Middle frontal gyrus (tissue), 1 donor: ENCODE results near the gene SLC7A7.
A peak's percentile ranks its signal among the peaks of the same experiment; 100 is the strongest.
"Not testable (repeated sequence)": the region's sequence is repeated elsewhere in the genome, so short reads cannot be mapped to it uniquely, and the experiment has no call there.

Source experiments
- DNase-seq: peaks from one replicate; pipeline ENCODE4 v3.0.0-alpha.2; 2015; ENCODE audit warnings: low spot score; ENCODE audit errors: extremely low spot score

Gene SLC7A7

DNA sequence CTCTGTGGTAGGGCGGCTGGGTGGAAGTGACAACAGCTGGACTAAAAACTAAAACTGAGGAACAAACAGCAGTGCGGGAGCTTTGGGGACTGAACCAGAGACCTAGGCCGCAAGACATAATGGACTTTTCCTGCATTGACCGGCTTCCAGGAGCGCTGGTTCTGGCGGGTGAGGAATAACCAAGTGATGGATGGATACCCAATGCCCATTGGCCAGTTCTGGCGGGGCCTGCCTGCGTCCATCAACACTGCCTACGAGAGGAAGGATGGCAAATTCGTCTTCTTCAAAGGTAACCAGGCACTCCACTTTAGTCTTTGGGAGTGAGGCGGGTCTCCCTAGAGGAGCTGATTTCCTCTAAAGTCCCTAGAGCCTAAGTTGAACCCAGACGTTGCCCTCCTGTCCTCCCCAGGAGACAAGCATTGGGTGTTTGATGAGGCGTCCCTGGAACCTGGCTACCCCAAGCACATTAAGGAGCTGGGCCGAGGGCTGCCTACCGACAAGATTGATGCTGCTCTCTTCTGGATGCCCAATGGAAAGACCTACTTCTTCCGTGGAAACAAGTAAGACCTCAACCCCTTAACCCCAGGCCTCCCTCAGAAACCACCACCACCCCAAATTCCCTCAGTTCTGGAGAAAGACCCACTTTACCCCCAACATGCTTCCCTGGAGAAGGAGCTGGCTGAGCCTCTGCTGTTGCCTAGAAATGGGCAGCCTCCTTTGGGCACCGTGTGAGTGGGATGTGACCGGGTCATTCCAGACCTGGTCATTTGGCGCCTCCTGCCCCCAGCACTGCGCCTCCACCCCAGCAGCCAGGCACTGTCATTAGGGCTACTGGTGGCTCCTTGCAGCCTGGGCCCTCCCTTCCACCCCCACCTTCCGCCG, 29.2 kb upstream of the SLC7A7 start:
- DNase-seq: no peak

DNA sequence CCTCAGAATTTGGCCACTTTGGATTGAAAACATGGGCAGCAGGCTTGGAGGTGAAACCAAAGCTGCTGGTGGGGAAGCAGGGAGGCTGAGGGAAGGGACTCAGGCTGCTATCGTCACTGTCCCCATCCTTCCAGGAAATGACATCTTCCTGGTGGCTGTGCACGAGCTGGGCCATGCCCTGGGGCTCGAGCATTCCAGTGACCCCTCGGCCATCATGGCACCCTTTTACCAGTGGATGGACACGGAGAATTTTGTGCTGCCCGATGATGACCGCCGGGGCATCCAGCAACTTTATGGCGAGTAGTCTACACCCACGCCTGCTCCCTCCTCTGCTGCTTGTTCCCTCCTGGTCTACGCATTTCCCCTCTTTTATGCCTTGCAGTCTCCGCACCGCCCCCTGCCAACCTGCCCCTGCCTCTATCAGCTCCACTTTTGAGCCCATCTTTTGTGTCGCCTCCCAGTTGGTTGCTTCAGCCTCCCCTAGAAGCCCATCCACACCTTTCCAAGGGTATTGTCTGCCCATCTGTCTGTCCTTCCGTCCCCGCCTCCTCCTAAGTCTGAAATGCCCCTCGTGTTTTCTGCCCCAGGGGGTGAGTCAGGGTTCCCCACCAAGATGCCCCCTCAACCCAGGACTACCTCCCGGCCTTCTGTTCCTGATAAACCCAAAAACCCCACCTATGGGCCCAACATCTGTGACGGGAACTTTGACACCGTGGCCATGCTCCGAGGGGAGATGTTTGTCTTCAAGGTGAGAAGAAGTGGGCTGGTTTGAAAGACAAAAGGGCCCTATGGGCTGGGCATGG, 28.1 kb upstream of the SLC7A7 start:
- no peak for DNase-seq

GRCh38 chr14:22842211-22843122, 27.2 kb upstream of the SLC7A7 start:
- no peak for DNase-seq

- no peak for DNase-seq
Measured at GRCh38 chr14:22841769-22842168, 26.5 kb upstream of the SLC7A7 start.

DNA sequence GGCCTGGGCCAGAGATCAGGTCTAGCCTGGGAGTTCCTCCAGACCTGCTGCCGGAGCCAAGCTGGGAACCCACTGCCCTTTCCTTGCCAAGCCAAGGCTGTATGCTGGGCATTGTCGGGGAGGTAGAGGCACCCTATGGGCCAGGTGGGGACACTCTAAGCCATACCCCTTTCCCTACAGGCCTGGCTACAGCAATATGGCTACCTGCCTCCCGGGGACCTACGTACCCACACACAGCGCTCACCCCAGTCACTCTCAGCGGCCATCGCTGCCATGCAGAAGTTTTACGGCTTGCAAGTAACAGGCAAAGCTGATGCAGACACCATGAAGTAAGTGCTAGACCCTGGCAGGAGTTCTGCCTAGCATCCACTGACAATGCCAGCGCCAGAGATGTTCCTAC, 26.1 kb upstream of the SLC7A7 start:
- DNase-seq: no peak

GRCh38 chr14:22839159-22839779, 24.0 kb upstream of the SLC7A7 start:
- DNase-seq: no peak

DNA sequence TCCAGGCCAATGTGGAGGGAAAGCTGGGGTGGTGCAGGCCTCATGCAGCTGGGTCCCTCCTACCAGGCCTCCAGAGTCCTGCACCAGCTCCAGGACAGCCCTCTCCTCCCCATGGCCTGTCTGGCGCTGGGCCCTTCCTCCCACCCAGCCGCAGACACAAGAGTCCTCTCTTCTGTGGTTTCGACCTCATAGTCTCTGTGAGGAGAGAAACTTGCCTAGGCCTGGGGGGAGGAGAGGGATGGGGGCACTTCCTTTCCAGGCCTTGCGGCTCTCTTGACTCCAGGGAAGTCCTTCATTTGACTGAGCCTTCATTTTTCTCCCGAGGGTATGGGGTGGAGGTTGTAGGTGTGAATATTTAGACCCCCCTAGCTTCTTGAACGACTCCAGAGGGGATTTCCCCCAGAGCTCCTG, 23.4 kb upstream of the SLC7A7 start:
- no peak for DNase-seq

DNA sequence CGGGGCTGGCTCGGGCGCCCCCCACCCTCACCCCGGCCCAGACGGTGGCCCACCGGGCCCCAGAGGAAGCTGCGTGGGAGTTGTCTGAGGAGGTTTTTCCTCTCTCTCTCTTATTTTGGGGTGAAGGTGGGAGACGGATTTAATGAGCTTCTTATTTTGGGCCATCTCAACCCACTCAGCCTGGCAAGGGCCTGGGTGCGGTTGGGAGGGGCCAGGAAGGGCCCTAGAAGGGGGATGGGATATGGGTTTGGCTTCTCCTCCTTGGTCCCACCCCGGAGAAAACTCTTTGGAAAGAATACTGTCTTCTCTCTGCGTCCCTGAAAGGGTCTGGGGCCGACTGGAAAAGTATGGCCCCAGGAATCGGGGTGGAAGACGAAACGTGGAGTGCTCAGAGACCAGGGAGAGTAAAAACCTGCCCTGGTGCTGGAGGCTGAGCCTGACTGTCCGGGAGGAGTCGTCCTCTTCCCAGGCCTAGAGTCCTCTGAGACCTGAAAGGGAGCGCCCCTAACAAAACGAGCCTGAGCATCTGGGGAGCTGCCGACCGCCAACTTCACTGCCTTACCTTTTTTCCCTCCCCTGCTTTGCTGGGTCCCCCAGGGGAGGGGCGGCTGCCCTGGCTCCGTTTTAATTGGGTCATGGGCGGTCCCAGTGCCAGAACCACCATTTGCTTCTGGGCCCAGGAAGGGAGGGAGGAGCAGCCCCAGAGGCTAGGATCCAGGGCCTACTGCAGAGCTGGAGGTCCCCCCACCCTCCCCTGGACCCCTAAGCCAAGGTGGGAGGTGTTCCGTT, 22.7 kb upstream of the SLC7A7 start:
- no peak for DNase-seq

DNA sequence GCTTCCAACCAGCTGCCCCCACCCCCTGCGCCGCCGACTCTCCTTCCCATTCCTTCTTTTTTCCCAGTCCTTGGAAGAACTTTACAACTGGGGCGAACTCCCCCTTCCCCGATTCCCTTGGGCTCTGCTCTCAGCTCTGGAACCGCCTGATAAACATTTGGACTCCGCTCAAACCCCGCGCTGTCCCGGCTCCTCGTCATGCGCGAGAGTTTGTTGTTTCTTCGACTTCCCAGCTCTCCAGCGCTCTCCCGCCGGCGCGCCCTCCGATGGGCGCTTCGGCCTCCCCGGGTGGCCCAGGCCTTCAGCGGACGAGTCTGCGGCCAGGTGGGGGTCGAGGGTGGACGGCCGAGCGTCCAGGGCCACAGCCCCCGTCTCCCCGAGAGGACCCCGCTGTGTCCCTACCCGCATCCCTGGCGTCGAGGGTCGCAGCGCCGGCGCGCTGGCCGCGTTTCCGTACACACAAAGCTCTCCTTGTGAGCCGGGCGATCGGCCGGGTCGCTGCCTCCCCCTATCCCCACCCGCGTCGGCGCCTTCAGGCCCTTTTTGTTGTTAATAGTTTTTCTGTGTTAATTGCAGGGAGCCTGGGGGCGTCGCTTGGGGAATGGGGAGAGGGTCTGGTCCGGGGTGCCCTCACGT, 22.0 kb upstream of the SLC7A7 start:
- DNase-seq: no peak

DNA sequence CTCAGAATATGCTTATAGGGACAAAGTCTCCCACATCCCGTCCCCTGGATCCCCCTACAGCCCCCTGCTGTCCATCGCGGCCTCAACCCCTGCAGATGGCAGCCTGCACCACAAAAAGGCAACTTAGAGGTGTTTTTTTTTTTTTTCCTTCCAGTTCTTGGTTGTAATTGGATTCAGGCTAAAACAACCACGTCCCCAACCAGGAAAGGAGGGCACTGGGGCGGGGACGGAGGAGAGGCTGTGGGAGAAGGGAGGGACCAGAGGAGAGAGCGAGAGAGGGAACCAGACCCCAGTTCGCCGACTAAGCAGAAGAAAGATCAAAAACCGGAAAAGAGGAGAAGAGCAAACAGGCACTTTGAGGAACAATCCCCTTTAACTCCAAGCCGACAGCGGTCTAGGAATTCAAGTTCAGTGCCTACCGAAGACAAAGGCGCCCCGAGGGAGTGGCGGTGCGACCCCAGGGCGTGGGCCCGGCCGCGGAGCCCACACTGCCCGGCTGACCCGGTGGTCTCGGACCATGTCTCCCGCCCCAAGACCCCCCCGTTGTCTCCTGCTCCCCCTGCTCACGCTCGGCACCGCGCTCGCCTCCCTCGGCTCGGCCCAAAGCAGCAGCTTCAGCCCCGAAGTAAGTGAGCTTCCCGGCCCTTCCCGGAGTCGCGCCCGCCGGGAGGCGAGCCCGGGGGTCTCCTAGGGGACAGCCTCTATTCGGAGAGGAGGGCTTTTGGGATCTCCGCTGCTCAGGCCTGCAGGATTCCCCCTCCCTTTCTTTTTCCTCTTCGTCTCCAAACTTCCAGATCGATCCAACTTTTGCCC, 21.3 kb upstream of the SLC7A7 start, which contains the start of gene MMP14:
Gene MMP14 (plus strand): TSS at position 285 of the 813 bp plus-strand sequence. CDS start 233 bp downstream, at position 518.
- DNase-seq: no peak

GRCh38 chr14:22835505-22835904, 20.3 kb upstream of the SLC7A7 start:
- no peak for DNase-seq

DNA sequence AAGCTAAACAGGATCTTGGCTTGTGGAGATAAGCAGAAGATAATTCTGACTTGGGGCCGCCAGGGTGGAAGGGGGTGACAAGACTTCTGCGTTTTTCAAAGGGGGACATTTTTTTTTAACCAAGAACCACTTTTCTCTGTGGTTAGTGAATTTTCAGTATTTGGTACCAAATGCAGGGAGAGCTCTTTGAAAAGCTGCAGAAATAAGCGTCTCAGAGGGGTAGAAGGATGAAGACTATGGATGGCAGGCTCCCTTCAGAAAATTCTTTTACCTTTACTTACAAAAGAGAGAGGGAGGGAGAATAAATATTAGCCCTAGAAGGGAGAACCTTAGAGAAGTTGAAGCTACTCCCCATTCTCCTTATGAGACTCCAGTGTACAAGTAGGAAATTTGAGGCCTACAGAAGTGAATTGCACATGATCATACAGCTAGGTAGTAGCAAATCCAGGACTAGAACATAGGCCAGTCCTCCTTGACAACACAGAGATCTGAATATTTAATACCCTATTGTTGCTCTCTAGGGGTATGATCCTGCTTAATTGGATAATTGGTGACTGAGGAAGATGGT, 15.3 kb upstream of the SLC7A7 start:
- DNase-seq: no peak

DNA sequence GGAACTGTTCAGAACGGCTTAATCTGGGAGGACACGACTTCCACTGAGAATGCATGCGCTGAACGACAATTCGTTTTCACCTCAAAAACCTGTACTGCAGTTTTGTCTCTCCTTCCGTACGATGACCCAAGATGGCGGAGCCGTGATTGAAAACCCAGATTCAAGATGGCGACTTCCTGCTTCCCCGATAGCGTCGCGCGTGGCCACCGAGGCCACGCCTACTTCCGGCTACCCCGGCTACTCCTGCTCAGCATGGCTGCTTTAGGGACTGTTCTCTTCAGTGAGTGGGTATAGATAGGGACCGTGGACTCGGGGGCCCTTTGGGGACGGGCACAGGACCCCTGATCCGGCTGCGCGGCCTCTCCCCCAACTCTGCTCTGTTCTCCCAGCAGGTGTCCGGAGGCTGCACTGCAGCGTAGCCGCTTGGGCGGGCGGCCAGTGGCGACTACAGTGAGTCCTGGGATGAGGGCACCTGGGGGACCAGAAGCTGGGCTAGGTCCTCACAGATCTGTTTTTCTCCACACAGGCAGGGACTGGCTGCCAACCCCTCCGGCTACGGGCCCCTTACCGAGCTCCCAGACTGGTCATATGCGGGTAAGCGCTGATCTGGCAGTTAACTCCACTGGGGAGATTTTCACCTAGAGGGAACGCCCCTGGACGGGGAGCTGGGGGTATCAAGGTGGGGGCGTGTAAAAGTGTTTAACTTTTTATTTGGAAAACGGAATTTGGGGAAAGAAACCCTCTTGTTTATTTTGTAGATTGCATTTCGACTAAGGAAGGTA, 14.6 kb upstream of the SLC7A7 start, which contains the start of gene MRPL52:
Gene MRPL52 (plus strand): TSS at position 227 of the 782 bp plus-strand sequence. CDS start 26 bp downstream, at position 253.
- DNase-seq: peak; percentile 89

GRCh38 chr14:22829076-22829660, 13.9 kb upstream of the SLC7A7 start:
- not testable (repeated sequence) for DNase-seq

- DNase-seq: no peak
Measured at GRCh38 chr14:22824711-22825359, 9.6 kb upstream of the SLC7A7 start.

- DNase-seq: peak; percentile 37
Measured at GRCh38 chr14:22822571-22823098, 7.4 kb upstream of the SLC7A7 start.
